Measurements from ENCODE around the gene LTBP1.

Gene LTBP1

GRCh38 chr2:33110461-33110860, 163.7 kb downstream of the LTBP1 start:
- no peaks in the 10 kb centered on the region for H3K79me2 ChIP-seq (ENCODE audit: insufficient read depth, low read depth)
- H2AFZ ChIP-seq (ENCODE audit: low read depth): no peak overlapping the region
- no peak overlapping the region for H3K27ac ChIP-seq
- H3K27me3 ChIP-seq (ENCODE audit: insufficient read depth, low read depth): no peaks in the 10 kb centered on the region
- no peaks in the 10 kb centered on the region for H3K36me3 ChIP-seq (ENCODE audit: insufficient read depth)
- no peaks in the 10 kb centered on the region for H4K20me1 ChIP-seq (ENCODE audit: insufficient read depth)
- H3K4me1 ChIP-seq (ENCODE audit: low read depth, poor library complexity, severe bottlenecking): no peaks in the 10 kb centered on the region
- H3K4me2 ChIP-seq: no peak overlapping the region
- no peak overlapping the region for H3K9ac ChIP-seq
- no peak for TF ChIP-seq CTCF (conservative IDR thresholded peaks at IDR 0.05; ENCODE audit: low read depth, low read length)
- H3K4me3 ChIP-seq (IDR thresholded peaks at IDR 0.05; ENCODE audit: insufficient read depth, low read depth, low read length): no peak overlapping the region

- no peaks in the 10 kb centered on the region for H3K79me2 ChIP-seq (ENCODE audit: insufficient read depth, low read depth)
- TF ChIP-seq CTCF (conservative IDR thresholded peaks at IDR 0.05; ENCODE audit: low read depth, low read length): no peak
- H3K36me3 ChIP-seq (ENCODE audit: insufficient read depth): no peaks in the 10 kb centered on the region
Observed at GRCh38 chr2:33111002-33111446, 164.3 kb downstream of the LTBP1 start.

GRCh38 chr2:33115196-33115595, 168.4 kb downstream of the LTBP1 start:
- H3K9ac ChIP-seq: no peak overlapping the region
- no peak overlapping the region for H2AFZ ChIP-seq (ENCODE audit: low read depth)
- no peaks in the 10 kb centered on the region for H3K27me3 ChIP-seq (ENCODE audit: insufficient read depth, low read depth)
- no peak for TF ChIP-seq CTCF (conservative IDR thresholded peaks at IDR 0.05; ENCODE audit: low read depth, low read length)
- no peaks in the 10 kb centered on the region for H4K20me1 ChIP-seq (ENCODE audit: insufficient read depth)
- no peak overlapping the region for H3K4me2 ChIP-seq
- no peaks in the 10 kb centered on the region for H3K36me3 ChIP-seq (ENCODE audit: insufficient read depth)
- H3K4me1 ChIP-seq (ENCODE audit: low read depth, poor library complexity, severe bottlenecking): no peaks in the 10 kb centered on the region
- no peak overlapping the region for H3K27ac ChIP-seq
- H3K4me3 ChIP-seq (IDR thresholded peaks at IDR 0.05; ENCODE audit: insufficient read depth, low read depth, low read length): no peak overlapping the region
- no peaks in the 10 kb centered on the region for H3K79me2 ChIP-seq (ENCODE audit: insufficient read depth, low read depth)

More at GRCh38 chr2:33111002-33111446, 164.3 kb downstream of the LTBP1 start:
- Histone ChIP-seq H3K4me3 (IDR thresholded peaks at IDR 0.05; ENCODE audit: insufficient read depth, low read depth, low read length) (no peak overlapping the region), H4K20me1 (ENCODE audit: insufficient read depth) (no peaks in the 10 kb centered on the region), H3K27ac (no peak overlapping the region), H2AFZ (ENCODE audit: low read depth) (no peak overlapping the region), H3K9ac (no peak overlapping the region), H3K4me2 (no peak overlapping the region), H3K4me1 (ENCODE audit: low read depth, poor library complexity, severe bottlenecking) (no peaks in the 10 kb centered on the region), H3K27me3 (ENCODE audit: insufficient read depth, low read depth) (no peaks in the 10 kb centered on the region)

GRCh38 chr2:33115728-33116127, 169.0 kb downstream of the LTBP1 start:
- no peak overlapping the region for H2AFZ ChIP-seq (ENCODE audit: low read depth)
- no peak overlapping the region for H3K9ac ChIP-seq
- no peaks in the 10 kb centered on the region for H3K27me3 ChIP-seq (ENCODE audit: insufficient read depth, low read depth)
- H3K36me3 ChIP-seq (ENCODE audit: insufficient read depth): no peaks in the 10 kb centered on the region
- H4K20me1 ChIP-seq (ENCODE audit: insufficient read depth): no peaks in the 10 kb centered on the region
- no peak overlapping the region for H3K27ac ChIP-seq
- H3K4me2 ChIP-seq: no peak overlapping the region
- H3K4me1 ChIP-seq (ENCODE audit: low read depth, poor library complexity, severe bottlenecking): no peaks in the 10 kb centered on the region
- TF ChIP-seq CTCF (conservative IDR thresholded peaks at IDR 0.05; ENCODE audit: low read depth, low read length): no peak
- no peaks in the 10 kb centered on the region for H3K79me2 ChIP-seq (ENCODE audit: insufficient read depth, low read depth)
- H3K4me3 ChIP-seq (IDR thresholded peaks at IDR 0.05; ENCODE audit: insufficient read depth, low read depth, low read length): no peak overlapping the region

Measured in KMS-11 (cell line).